Fibroblast of skin of right quadriceps (primary cell): ENCODE measurements around the gene ZNF200.
A peak's percentile ranks its signal among the peaks of the same experiment; 100 is the strongest.
"Not testable (repeated sequence)": the region's sequence is repeated elsewhere in the genome, so short reads cannot be mapped to it uniquely, and the experiment has no call there.

Experiments used
- DNase-seq: peaks from one replicate; pipeline ENCODE4 v3.0.0-alpha.2; 2013

ZNF200 gene

DNA sequence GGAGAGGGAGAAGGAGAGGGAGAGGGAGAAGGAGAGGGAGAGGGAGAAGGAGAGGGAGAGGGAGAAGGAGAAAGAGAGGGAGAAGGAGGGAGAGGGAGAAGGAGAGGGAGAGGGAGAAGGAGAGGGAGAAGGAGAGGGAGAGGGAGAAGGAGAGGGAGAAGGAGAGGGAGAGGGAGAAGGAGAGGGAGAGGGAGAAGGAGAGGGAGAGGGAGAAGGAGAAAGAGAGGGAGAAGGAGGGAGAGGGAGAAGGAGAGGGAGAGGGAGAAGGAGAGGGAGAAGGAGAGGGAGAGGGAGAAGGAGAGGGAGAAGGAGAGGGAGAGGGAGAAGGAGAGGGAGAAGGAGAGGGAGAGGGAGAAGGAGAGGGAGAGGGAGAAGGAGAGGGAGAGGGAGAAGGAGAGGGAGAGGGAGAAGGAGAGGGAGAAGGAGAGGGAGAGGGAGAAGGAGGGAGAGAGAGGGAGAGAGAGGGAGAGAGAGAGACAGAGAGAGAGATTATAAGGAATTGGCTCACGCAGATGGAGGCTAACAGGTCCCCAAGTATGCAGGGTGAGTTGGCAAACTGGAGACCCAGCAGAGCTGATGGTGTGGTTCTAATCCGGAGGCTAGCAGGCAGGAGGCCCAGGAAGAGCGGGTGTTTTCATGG, 37.1 kb downstream of the ZNF200 start:
- DNase-seq: not testable (repeated sequence)

DNA sequence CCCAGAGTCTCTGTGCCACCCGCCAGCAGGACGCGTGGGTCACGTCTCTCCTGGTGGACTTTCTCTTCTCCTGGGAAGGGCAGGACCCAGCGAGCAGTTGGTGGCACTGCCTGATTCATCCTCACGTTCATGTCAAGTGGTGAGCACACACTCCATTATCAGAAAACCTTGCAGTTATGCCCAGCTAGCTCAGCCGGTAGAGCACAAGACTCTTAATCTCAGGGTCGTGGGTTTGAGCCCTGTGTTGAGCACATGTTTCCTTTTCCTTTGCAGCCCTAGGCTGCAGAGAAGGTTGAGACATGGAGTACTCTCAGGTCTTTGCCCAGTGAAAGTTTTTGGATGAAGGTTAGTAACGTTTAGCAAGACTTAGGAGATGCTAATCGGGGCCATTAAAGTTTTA, 39.0 kb downstream of the ZNF200 start:
- DNase-seq: no peak

GRCh38 chr16:3194792-3195191, 40.2 kb downstream of the ZNF200 start:
- DNase-seq: no peak

DNA sequence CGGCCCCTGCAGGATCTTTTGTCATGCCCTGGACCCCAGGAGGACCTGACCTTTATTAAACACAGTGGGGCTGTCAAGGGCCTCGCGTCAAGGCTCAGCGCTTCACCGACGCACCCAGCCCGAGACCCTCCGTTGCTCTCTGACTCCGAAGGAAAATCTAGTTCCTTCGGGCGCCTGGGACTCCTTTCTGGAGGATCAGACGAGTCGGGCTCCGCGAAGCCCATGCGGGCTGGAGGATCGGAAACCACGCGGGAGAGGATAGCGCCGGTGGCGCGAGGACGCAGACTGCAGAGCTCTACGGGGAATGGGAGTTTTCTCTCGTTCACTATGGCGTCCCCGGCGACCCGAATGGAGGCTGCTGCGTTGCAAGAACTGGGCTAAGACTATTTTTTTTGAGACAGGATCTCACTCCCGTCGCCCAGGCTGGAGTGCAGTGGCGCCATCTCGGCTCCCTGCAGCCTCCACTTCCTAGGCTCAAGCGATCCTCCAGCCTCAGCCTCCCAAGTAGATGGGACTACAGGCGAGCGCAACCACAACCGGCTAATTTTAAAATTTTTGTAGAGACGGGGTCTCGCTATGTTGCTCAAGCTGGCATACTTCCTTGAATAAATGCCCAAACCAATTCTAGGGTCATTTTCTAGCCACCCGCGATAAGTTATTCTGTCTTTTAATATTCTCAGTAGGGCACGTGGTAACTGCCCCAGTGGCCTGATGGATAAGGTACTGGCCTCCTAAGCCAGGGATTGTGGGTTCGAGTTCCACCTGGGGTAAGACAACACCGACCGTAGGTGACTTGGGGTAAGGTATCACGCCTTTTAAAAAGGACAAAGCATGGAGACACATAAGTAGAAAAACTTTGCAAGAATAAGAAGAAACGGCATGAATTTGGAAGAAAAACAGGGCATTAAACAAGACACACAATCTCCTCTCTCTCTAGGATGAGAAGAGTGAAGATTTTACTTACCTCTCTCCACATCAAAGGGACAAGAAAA, 41.4 kb downstream of the ZNF200 start:
- DNase-seq: no peak

GRCh38 chr16:3192476-3193019, 42.4 kb downstream of the ZNF200 start:
- no peak for DNase-seq

- DNase-seq: no peak
Observed at GRCh38 chr16:3190949-3191353, 44.0 kb downstream of the ZNF200 start.

GRCh38 chr16:3189869-3190268, 45.1 kb downstream of the ZNF200 start:
- DNase-seq: no peak

DNA sequence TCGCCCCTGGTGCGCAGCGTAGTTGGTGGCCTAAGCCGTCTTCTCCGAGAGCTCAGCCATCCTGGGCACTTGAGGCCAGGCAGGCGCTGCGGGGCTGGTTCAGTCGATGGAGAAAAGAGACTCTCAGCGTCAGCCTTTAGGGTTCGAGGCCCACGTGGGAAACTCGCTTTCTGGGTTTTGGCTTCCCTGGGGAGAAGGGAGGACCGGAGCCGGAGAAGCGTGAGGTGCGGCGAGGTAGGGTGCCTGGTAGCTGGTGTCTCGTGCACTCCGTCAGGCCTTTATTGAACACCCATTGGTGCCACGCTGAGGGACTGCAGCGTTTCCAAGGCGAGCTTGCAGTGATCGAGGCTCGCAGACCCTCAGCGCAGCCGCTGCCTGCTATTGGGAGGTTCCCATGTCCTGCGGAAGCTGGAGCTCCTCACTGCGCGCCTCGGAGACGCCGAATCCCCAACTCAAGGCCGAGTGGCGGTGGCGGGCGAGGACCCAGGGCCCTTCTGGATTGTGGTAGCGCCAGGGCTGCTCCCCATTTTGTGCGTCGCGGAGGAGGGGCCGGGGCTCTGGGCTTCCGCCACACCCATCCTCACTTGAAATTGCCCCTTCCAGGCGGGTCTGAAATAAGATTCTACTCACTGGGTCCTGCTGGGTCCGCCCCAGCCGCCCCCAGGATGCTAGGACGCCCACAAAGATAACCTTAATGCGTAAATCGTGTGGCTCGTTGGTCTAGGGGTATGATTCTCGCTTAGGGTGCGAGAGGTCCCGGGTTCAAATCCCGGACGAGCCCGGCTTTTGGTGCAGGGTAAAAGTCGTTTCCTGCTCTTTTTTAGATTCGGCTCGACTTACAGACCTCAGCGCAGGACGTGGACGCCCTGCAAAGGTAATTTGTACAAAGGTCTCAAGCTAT, 45.8 kb downstream of the ZNF200 start:
- DNase-seq: peak; percentile 75

DNA sequence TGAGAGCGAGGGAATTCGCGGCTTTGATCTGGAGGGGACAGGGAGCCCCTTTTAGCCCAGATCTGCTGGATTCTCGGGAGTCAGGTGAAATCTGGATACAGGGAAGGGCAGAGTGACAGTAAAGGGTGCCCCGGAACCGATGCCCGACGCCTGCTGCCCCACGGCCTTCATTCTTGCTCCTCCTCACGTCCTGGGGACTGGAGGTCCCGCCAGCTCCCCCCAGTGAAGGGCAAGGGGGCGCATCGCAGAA, 46.4 kb downstream of the ZNF200 start:
- no peak for DNase-seq

DNA sequence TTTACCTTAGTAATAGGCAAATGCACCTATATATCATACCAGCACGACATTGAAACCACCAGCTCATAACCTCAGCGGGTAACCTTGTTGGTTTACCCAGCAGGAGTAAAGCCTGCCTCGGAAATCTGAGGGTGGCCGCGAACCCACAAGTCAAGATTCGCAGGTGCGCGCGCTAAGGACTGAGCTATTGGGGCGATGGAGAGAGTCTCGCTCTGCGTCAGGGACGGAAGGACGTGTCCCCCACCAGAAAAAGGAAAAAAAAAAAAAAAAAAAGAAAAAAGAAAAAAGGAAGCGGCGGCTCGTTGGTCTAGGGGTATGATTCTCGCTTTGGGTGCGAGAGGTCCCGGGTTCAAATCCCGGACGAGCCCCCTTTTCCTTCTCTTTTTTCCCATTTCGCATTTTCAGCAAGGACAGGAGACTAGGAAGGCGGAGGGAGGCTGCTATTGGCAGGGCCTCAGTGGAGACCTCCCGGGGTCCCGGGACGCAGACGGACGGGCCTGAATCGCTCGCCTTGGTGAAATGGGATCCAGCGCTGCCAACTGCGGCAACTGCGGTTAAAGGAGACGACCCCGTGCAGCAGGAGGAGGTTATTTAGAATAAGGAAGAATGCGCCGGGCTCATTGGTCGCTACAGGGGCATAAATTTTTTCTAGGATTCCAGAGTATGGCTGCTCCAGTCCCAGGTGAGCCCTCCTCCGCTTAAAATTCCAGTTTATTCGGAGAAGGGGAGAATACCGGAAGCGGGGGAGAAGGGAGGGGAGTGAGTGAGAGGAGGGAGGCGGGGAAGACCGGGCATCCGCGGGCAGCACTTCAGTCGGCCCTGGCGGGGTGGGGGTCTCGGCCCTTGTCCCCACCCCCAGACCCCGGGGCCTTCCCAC, 46.9 kb downstream of the ZNF200 start, which contains the start of gene OR1F1:
Gene OR1F1, plus strand, starts transcription at position 407 of the 877 bp plus-strand sequence.
- peak; percentile 84 for DNase-seq

- no peak for DNase-seq
Observed at GRCh38 chr16:3186946-3187690, 47.8 kb downstream of the ZNF200 start.

GRCh38 chr16:3183445-3184139, 51.4 kb downstream of the ZNF200 start:
- no peak for DNase-seq

- DNase-seq: peak; percentile 70
Observed at GRCh38 chr16:3182608-3183444, 52.1 kb downstream of the ZNF200 start.

- not testable (repeated sequence) for DNase-seq
Observed at GRCh38 chr16:3182293-3182607, 52.7 kb downstream of the ZNF200 start.

DNA sequence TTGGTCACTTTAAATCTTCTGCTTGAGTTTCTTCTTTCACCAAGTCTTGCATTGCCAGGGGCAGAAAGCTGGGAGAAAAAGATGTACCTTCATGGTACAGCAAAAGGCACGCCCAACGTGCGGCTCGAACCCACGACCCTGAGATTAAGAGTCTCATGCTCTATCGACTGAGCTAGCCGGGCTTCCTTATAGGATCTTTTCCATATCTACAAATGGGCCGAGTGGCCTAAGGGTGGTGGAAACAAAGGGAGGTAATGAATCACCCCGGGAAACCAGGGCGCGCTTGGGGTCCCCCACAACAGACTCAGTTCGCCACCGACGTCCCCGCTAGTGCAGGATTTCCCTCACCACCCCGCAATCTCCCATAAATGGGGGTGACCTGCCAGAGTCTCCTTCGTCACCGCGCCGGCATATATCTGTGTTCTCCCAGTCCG, 54.5 kb downstream of the ZNF200 start:
- no peak for DNase-seq

- DNase-seq: no peak
Observed at GRCh38 chr16:3179651-3180050, 55.3 kb downstream of the ZNF200 start.

DNA sequence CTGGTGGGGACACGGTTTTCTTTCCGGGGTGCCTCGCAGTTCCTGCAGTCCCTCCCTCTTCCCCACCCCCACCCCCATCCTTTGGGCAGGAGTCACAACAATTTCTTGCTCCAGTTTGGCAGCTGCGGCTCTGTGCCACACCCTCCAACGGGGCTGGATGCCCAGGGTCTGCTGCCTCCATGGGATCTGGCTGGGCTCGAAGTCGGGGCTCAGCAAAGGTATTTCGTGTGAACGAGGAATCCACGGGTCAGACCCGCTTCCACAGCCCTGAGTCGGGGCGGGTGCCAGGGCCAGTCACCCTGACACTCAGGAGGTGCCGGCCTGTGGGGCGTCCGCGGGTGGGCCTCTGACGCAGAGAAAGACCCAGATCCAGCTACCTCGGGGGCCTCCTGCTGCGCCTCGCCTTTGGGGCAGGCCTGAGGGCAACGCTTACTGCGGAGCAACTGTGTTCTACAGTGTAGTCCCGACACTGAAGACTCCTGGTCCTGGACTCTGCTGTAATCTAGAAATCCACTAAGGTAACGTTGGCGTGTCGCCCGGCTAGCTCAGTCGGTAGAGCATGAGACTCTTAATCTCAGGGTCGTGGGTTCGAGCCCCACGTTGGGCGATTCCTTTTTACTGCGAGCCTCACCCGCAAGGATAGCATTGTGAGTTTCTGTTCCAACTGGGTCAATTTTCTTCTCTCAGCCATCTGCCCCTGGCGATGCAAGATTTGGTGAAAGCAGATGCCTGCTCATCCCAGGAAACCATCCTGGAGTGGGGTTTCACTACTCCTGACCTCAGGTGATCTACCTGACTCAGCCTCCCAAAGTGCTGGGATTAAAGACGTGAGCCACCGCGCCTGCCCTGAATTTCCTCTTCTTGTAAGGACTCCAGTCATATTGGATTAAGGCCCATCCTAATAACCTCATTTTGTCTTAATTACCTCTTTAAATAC, 59.5 kb downstream of the ZNF200 start:
- peak; percentile 54 for DNase-seq

DNA sequence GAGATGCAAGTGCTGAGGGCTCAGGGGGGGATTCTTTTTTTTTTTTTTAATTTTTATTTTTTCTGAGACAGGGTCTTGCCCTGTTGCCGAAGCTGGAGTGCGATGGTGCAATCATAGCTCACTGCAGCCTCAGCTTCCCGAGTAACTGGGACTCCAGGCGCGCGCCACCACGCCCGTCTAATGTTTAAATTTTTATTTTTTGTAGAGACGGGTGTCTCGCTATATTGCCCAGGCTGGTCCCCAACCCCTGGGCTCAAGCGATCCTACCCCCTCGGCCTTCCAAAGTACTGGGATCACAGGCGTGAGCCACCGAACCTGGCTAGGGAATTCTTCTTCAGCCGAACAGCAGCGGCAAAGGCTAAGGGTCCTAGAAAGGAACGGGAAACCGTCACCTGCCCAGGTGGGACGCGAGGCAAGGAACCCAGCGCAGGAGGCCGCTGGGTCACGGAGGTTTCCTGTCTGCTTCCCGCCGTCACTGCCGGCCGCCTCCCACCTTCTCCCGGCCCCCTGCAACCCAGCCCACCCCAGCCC, 60.3 kb downstream of the ZNF200 start:
- DNase-seq: no peak
